Measurements from ENCODE around the gene UTY.

DNA sequence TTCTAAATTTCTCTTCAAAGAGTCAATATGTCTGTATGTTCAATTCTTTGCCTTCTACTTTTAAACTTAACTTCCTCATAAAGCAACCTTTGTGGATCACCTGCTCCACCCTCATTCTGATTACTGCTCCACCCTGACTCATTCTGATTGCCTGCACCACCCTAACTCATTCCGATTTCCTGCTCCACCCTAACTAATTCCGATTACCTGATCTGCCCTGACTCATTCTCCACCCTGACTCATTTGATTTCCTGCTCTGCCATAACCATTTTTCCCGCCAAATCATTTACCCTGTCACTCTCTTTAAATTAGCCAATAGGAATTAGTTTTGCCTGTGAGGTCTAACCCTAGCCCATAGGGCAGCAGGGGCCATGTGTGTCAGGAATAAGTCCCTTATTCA is 50.3 kb downstream of the UTY start:
- TF ChIP-seq, protein P1, sequence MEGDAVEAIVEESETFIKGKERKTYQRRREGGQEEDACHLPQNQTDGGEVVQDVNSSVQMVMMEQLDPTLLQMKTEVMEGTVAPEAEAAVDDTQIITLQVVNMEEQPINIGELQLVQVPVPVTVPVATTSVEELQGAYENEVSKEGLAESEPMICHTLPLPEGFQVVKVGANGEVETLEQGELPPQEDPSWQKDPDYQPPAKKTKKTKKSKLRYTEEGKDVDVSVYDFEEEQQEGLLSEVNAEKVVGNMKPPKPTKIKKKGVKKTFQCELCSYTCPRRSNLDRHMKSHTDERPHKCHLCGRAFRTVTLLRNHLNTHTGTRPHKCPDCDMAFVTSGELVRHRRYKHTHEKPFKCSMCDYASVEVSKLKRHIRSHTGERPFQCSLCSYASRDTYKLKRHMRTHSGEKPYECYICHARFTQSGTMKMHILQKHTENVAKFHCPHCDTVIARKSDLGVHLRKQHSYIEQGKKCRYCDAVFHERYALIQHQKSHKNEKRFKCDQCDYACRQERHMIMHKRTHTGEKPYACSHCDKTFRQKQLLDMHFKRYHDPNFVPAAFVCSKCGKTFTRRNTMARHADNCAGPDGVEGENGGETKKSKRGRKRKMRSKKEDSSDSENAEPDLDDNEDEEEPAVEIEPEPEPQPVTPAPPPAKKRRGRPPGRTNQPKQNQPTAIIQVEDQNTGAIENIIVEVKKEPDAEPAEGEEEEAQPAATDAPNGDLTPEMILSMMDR (conservative IDR thresholded peaks at IDR 0.05; ENCODE audit: low read depth, low read length): no peak
- no peak for TF ChIP-seq EZH2phosphoT487 (IDR thresholded peaks at IDR 0.05; ENCODE audit: borderline replicate concordance, low read length)

Data from PC-3 (cell line).